ENCODE data around the gene ILF2.
A peak's percentile ranks its signal among the peaks of the same experiment; 100 is the strongest.
"Not testable (repeated sequence)": the region's sequence is repeated elsewhere in the genome, so short reads cannot be mapped to it uniquely, and the experiment has no call there.

ILF2 gene

GRCh38 chr1:153679337-153680119, 8.7 kb upstream of the ILF2 start:
- DNase-seq (ENCODE audit: low spot score): no peak

GRCh38 chr1:153678519-153679336, 7.9 kb upstream of the ILF2 start, which contains the start of gene NPR1:
NPR1 (plus strand) TSS chr1:153678688; CDS start chr1:153679109, 421 bp downstream.
- no peak for DNase-seq (ENCODE audit: low spot score)

- DNase-seq (ENCODE audit: low spot score): no peak
Observed at GRCh38 chr1:153677718-153678518, 7.1 kb upstream of the ILF2 start.

GRCh38 chr1:153673511-153673910, 2.7 kb upstream of the ILF2 start:
- no peak for DNase-seq (ENCODE audit: low spot score)

- DNase-seq (ENCODE audit: low spot score): peak; percentile 41
Observed at GRCh38 chr1:153671628-153672353, 998 bp upstream of the ILF2 start.

- no peak for DNase-seq (ENCODE audit: low spot score)
Observed at GRCh38 chr1:153670257-153670858, 435 bp downstream of the ILF2 start.

GRCh38 chr1:153669606-153670005, 1.2 kb downstream of the ILF2 start:
- no peak for DNase-seq (ENCODE audit: low spot score)

GRCh38 chr1:153668672-153669071, 2.1 kb downstream of the ILF2 start:
- DNase-seq (ENCODE audit: low spot score): not testable (repeated sequence)

GRCh38 chr1:153667439-153667838, 3.4 kb downstream of the ILF2 start:
- no peak for DNase-seq (ENCODE audit: low spot score)

- no peak for DNase-seq (ENCODE audit: low spot score)
Observed at GRCh38 chr1:153663211-153663610, 7.6 kb downstream of the ILF2 start.

GRCh38 chr1:153662269-153662668, 8.5 kb downstream of the ILF2 start:
- no peak for DNase-seq (ENCODE audit: low spot score)

GRCh38 chr1:153661111-153661708, 9.6 kb downstream of the ILF2 start:
- no peak for DNase-seq (ENCODE audit: low spot score)

GRCh38 chr1:153659656-153660055, 11.1 kb downstream of the ILF2 start:
- DNase-seq (ENCODE audit: low spot score): no peak

GRCh38 chr1:153659175-153659534, 11.6 kb downstream of the ILF2 start:
- DNase-seq (ENCODE audit: low spot score): no peak

GRCh38 chr1:153658400-153659174, 12.2 kb downstream of the ILF2 start, which contains the start of gene SNAPIN:
SNAPIN (plus strand) TSS chr1:153658703; CDS start chr1:153658744, 41 bp downstream.
- DNase-seq (ENCODE audit: low spot score): peak; percentile 92

- DNase-seq (ENCODE audit: low spot score): no peak
Observed at GRCh38 chr1:153655333-153655732, 15.5 kb downstream of the ILF2 start.

- no peak for DNase-seq (ENCODE audit: low spot score)
Observed at GRCh38 chr1:153652805-153653500, 17.8 kb downstream of the ILF2 start.

- no peak for DNase-seq (ENCODE audit: low spot score)
Observed at GRCh38 chr1:153651771-153652170, 19.0 kb downstream of the ILF2 start.

GRCh38 chr1:153649863-153650235, 20.9 kb downstream of the ILF2 start:
- DNase-seq (ENCODE audit: low spot score): peak; percentile 80

Data from putamen (tissue), 1 donor.